ENCODE measurements around the gene RXRG.
"Not testable (repeated sequence)": the region's sequence is repeated elsewhere in the genome, so short reads cannot be mapped to it uniquely, and the experiment has no call there.

RXRG gene

GRCh38 chr1:165444897-165445370, at the start of gene RXRG:
Gene RXRG, minus strand, starts transcription at chr1:165445126. Its CDS starts 233 bp downstream, at chr1:165444893.
- no peak for DNase-seq (ENCODE audit: low read depth in 3 of 3)

- DNase-seq (ENCODE audit: low read depth in 3 of 3) = no peak
These were observed 48.0 kb upstream of the RXRG start for GRCh38 chr1:165492845-165493373.

GRCh38 chr1:165490175-165490574, 45.2 kb upstream of the RXRG start:
- no peak for DNase-seq (ENCODE audit: low read depth in 3 of 3)

GRCh38 chr1:165487921-165488320, 43.0 kb upstream of the RXRG start:
- DNase-seq (ENCODE audit: low read depth in 3 of 3) = no peak

GRCh38 chr1:165486663-165487062, 41.7 kb upstream of the RXRG start:
- DNase-seq (ENCODE audit: low read depth in 3 of 3) = no peak

GRCh38 chr1:165485716-165486115, 40.8 kb upstream of the RXRG start:
- DNase-seq (ENCODE audit: low read depth in 3 of 3) = no peak

- no peak for DNase-seq (ENCODE audit: low read depth in 3 of 3)
These were observed 39.6 kb upstream of the RXRG start for GRCh38 chr1:165484532-165484931.

- no peak for DNase-seq (ENCODE audit: low read depth in 3 of 3)
These were observed 38.5 kb upstream of the RXRG start for GRCh38 chr1:165483412-165483811.

GRCh38 chr1:165481820-165482532, 37.0 kb upstream of the RXRG start:
- peak in 2 of 3 donors; percentile 2 to 3 for DNase-seq (ENCODE audit: low read depth in 3 of 3)

- DNase-seq (ENCODE audit: low read depth in 3 of 3) = no peak
These were observed 31.9 kb upstream of the RXRG start for GRCh38 chr1:165476776-165477175.

GRCh38 chr1:165474196-165474595, 29.3 kb upstream of the RXRG start:
- DNase-seq (ENCODE audit: low read depth in 3 of 3) = no peak

- DNase-seq (ENCODE audit: low read depth in 3 of 3) = no peak
These were observed 28.2 kb upstream of the RXRG start for GRCh38 chr1:165473081-165473480.

- no peak for DNase-seq (ENCODE audit: low read depth in 3 of 3)
These were observed 23.9 kb upstream of the RXRG start for GRCh38 chr1:165468726-165469249.

GRCh38 chr1:165468253-165468652, 23.3 kb upstream of the RXRG start:
- DNase-seq (ENCODE audit: low read depth in 3 of 3) = no peak

GRCh38 chr1:165467706-165468105, 22.8 kb upstream of the RXRG start:
- no peak for DNase-seq (ENCODE audit: low read depth in 3 of 3)

- no peak for DNase-seq (ENCODE audit: low read depth in 3 of 3)
These were observed 19.1 kb upstream of the RXRG start for GRCh38 chr1:165463978-165464377.

GRCh38 chr1:165459683-165460082, 14.8 kb upstream of the RXRG start:
- not testable (repeated sequence) for DNase-seq (ENCODE audit: low read depth in 3 of 3)

- DNase-seq (ENCODE audit: low read depth in 3 of 3) = no peak
These were observed 11.9 kb upstream of the RXRG start for GRCh38 chr1:165456861-165457260.

- DNase-seq (ENCODE audit: low read depth in 3 of 3) = no peak
These were observed 11.2 kb upstream of the RXRG start for GRCh38 chr1:165456114-165456513.

- DNase-seq (ENCODE audit: low read depth in 3 of 3) = no peak
These were observed 10.2 kb upstream of the RXRG start for GRCh38 chr1:165455111-165455510.

GRCh38 chr1:165454091-165454610, 9.2 kb upstream of the RXRG start:
- no peak for DNase-seq (ENCODE audit: low read depth in 3 of 3)

- no peak for DNase-seq (ENCODE audit: low read depth in 3 of 3)
These were observed 7.6 kb upstream of the RXRG start for GRCh38 chr1:165452336-165453130.
